Tibial nerve (tissue), 4 donors: Measurements from ENCODE around the gene GOPC. TPM values are rescaled to one million over a fixed set of nuclear protein-coding genes. Genes with fewer than 3 reads are reported as not detected.

Source experiments
- DNase-seq, 2 donors: peaks; one replicate each; pipeline ENCODE4 v3.0.0-alpha.2; 2019; ENCODE audit warnings: low spot score in 2 of 2
- H3K27ac ChIP-seq, 4 donors: fragments of 200-600 bp; sonication (generic) in 3 of 4; one replicate each; pipeline ENCODE4 v1.5.1; 2017 to 2019; ENCODE audit warnings: mild to moderate bottlenecking in 1 of 4
- H3K27me3 ChIP-seq, 2 donors: fragments of 200-600 bp; sonication (generic) in 1 of 2; one replicate each; pipeline versions ENCODE4 v1.5.1 to v1.6.0; 2017 to 2019
- H3K36me3 ChIP-seq, 3 donors: fragments of 200-600 bp; sonication (generic); one replicate each; pipeline ENCODE4 v1.5.1; 2018 to 2019
- H3K4me1 ChIP-seq, 4 donors: fragments of 200-600 bp; sonication (generic) in 3 of 4; one replicate each; pipeline ENCODE4 v1.5.1; 2017 to 2019
- H3K4me3 ChIP-seq, 4 donors: fragments of 200-600 bp; sonication (generic) in 3 of 4; one replicate each; pipeline ENCODE4 v1.5.1; 2017 to 2019; ENCODE audit warnings: mild to moderate bottlenecking in 1 of 4, moderate library complexity in 1 of 4
- H3K9me3 ChIP-seq, 4 donors: fragments of 200-600 bp; sonication (generic) in 3 of 4; one replicate each; pipeline ENCODE4 v1.5.1; 2017 to 2019
- CTCF ChIP-seq, 5 experiments: fragments of 200-600 bp in 3 of 5; fragments of 450-650 bp in 2 of 5; sonication (generic) in 3 of 5; IDR thresholded peaks; one replicate each; pipeline ENCODE4 v1.5.1; 2016 to 2019; ENCODE audit warnings: antibody characterized with exemption in 5 of 5, mild to moderate bottlenecking in 3 of 5, moderate library complexity in 2 of 5
- EP300 ChIP-seq, 2 donors: sonication (generic); formaldehyde crosslinking; IDR thresholded peaks; one replicate each; pipeline ENCODE4 v1.6.1; 2017; ENCODE audit warnings: antibody characterized with exemption in 2 of 2, mild to moderate bottlenecking in 1 of 2
- POLR2A ChIP-seq, 2 donors: fragments of 450-650 bp; IDR thresholded peaks; one replicate each; pipeline ENCODE4 v1.6.1; 2017; ENCODE audit warnings: antibody characterized with exemption in 2 of 2, mild to moderate bottlenecking in 2 of 2, moderate library complexity in 2 of 2
- WGBS, 2 donors: methylation state at CpG; one replicate each; pipeline ENCODE4 v1.1.5; 2018; 5-methylcytosine and 5-hydroxymethylcytosine counted together
- total RNA-seq, 4 donors: library from RNA; depleted of rRNA; stranded (reverse); fragments of >200 nt; gene quantifications; one replicate each; pipeline ENCODE4 v1.1.0, GENCODE V29; 2016

The GOPC gene
- total RNA-seq, 4 donors from 2014 or later, result 25.5 to 34.1 (median 31.0) TPM

GRCh38 chr6:117548797-117549301 lies 53.5 kb downstream of the GOPC start:
- WGBS, 2 donors, result 82 to 88% methylated on average over 8 of the region's 8 CpGs
- H3K4me1 ChIP-seq, result peaks cover 0 to 20% (median 4%) of the 10 kb centered on the region in 4 donors
- no peaks in the 10 kb centered on the region for H3K9me3 ChIP-seq
- peaks cover 0 to 22% (median 0%) of the 10 kb centered on the region in 3 donors for H3K36me3 ChIP-seq
- peak overlapping the region in 3 of 4 donors; percentile 65 to 82 (median 65) for H3K27ac ChIP-seq
- DNase-seq, result no peak
- no peak for TF ChIP-seq CTCF (IDR thresholded peaks at IDR 0.05)
- no peak for TF ChIP-seq POLR2A (IDR thresholded peaks at IDR 0.05)
- TF ChIP-seq EP300 (IDR thresholded peaks at IDR 0.05), result no peak
- H3K4me3 ChIP-seq, result peak overlapping the region in 2 of 4 donors; percentile 59 to 60
- no peaks in the 10 kb centered on the region for H3K27me3 ChIP-seq

- Histone ChIP-seq H3K27me3 (no peaks in the 10 kb centered on the region), H3K4me1 (peaks cover 0 to 20% (median 4%) of the 10 kb centered on the region in 4 donors), H3K36me3 (peaks cover 0 to 22% (median 0%) of the 10 kb centered on the region in 3 donors), H3K4me3 (peak overlapping the region; percentile 42 to 60 (median 52)), H3K27ac (peak overlapping the region; percentile 35 to 82 (median 65)), H3K9me3 (no peaks in the 10 kb centered on the region)
- WGBS, 2 donors, result 24 to 33% methylated on average over 16 to 61 of the region's 64 CpGs
- DNase-seq, result peak; percentile 21 to 34
- peak in 1 of 2 donors; percentile 41 for TF ChIP-seq POLR2A (IDR thresholded peaks at IDR 0.05)
- peak in 1 of 2 donors; percentile 45 for TF ChIP-seq EP300 (IDR thresholded peaks at IDR 0.05)
- TF ChIP-seq CTCF (IDR thresholded peaks at IDR 0.05), result peak in 4 of 5 experiments; percentile 4 to 27 (median 13)
These were observed 54.4 kb downstream of the GOPC start for GRCh38 chr6:117547688-117548621.

- Histone ChIP-seq H3K9me3 (no peaks in the 10 kb centered on the region), H3K4me1 (peaks cover 0 to 20% (median 4%) of the 10 kb centered on the region in 4 donors), H3K27ac (no peak overlapping the region), H3K4me3 (no peak overlapping the region), H3K27me3 (no peaks in the 10 kb centered on the region), H3K36me3 (peaks cover 0 to 22% (median 0%) of the 10 kb centered on the region in 3 donors)
- DNase-seq, result no peak
- WGBS, 2 donors, result 77 to 82% methylated on average over 5 of the region's 5 CpGs
- no peak for TF ChIP-seq EP300 (IDR thresholded peaks at IDR 0.05)
- no peak for TF ChIP-seq CTCF (IDR thresholded peaks at IDR 0.05)
- no peak for TF ChIP-seq POLR2A (IDR thresholded peaks at IDR 0.05)
These were observed 55.6 kb downstream of the GOPC start for GRCh38 chr6:117546674-117547073.

- Histone ChIP-seq H3K27me3 (no peaks in the 10 kb centered on the region), H3K4me1 (peaks cover 0 to 20% (median 4%) of the 10 kb centered on the region in 4 donors), H3K36me3 (peaks cover 0 to 33% (median 0%) of the 10 kb centered on the region in 3 donors), H3K27ac (no peak overlapping the region), H3K9me3 (no peaks in the 10 kb centered on the region), H3K4me3 (no peak overlapping the region)
- 89 to 93% methylated on average over 4 of the region's 4 CpGs for WGBS, 2 donors
- no peak for TF ChIP-seq POLR2A (IDR thresholded peaks at IDR 0.05)
- TF ChIP-seq EP300 (IDR thresholded peaks at IDR 0.05), result no peak
- no peak for TF ChIP-seq CTCF (IDR thresholded peaks at IDR 0.05)
- DNase-seq, result no peak
These were observed 57.1 kb downstream of the GOPC start for GRCh38 chr6:117545161-117545595.

GRCh38 chr6:117544716-117545115 lies 57.6 kb downstream of the GOPC start:
- Histone ChIP-seq H3K27me3 (no peaks in the 10 kb centered on the region), H3K4me3 (no peak overlapping the region), H3K4me1 (peaks cover 0 to 20% (median 4%) of the 10 kb centered on the region in 4 donors), H3K36me3 (peaks cover 0 to 33% (median 0%) of the 10 kb centered on the region in 3 donors), H3K27ac (no peak overlapping the region), H3K9me3 (no peaks in the 10 kb centered on the region)
- WGBS, 2 donors, result 79 to 87% methylated on average over 3 of the region's 3 CpGs
- DNase-seq, result no peak
- TF ChIP-seq POLR2A (IDR thresholded peaks at IDR 0.05) (no peak), EP300 (IDR thresholded peaks at IDR 0.05) (no peak), CTCF (IDR thresholded peaks at IDR 0.05) (no peak)
